GM10847 (cell line): ENCODE results near the gene CUBN.

Source experiments
- POLR2A ChIP-seq: IDR thresholded peaks from 2 replicates; pipeline ENCODE4 v1.6.1; 2011; ENCODE audit not compliant: insufficient read length; ENCODE audit errors: extremely low read depth

Gene CUBN

GRCh38 chr10:17028798-17029197 lies 100.8 kb downstream of the CUBN start:
- TF ChIP-seq POLR2A: no peak

GRCh38 chr10:17026686-17027485 lies 102.7 kb downstream of the CUBN start:
- no peak for TF ChIP-seq POLR2A

DNA sequence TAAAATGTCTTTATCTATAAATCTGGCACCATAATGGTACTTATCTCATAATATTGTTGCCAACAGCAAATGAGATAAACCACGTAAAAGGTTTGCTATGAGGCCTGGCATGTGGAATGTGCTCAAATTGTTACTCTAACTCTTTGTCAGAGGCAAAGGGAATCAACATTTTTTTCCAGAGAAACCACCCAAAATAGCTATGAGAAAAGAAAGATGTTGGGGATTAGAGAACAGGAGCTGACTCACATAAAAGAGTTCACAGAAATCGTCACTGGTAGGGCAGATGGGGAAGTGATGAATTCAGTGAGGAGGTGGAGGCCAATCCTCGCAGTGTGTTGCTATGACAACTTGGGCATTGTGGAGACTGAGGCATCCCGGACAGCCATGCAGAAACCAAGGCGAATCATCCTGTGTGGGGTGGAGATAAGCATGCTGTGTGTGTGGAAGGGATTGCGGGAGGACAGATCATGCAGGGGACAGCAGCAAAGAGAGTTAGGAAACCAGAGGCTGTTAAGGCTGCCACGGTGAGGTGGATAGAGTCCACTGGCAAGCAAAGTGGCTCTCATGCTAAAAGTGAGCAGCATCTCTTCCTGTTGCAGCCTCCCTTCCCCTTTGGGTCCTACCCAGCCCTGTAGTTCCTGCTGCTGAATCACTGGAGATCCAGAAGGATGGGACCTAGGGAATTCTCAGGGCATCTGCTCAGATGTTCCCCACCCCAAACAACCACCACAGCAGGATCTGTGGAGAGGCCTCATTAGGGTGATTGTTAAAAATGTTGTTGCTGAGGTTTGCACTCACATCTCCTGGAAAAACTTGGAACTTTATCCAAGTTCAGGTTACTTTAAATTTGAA lies 103.9 kb downstream of the CUBN start:
- no peak for TF ChIP-seq POLR2A

DNA sequence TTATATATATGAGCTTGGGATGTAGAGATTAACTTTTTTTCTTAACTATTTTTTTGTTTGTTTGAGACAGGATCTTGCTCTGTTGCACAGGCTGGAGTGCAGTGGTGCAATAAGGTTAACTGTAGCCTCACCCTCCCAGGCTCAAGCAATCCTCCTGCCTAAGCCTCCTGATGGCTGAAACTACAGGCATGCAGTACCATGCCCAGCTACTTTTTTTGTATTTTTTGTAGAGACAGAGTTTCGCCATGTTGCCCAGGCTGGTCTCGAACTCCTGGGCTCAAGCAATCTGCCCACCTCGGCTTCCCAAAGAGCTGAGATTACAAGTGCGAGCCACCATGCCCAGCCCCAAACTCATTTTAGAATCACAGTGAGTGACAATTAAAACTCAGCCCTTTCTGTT lies 105.2 kb downstream of the CUBN start:
- no peak for TF ChIP-seq POLR2A

- TF ChIP-seq POLR2A: no peak
Measured at GRCh38 chr10:17023386-17024298, 106.0 kb downstream of the CUBN start.

GRCh38 chr10:17022896-17023295 lies 106.7 kb downstream of the CUBN start:
- TF ChIP-seq POLR2A: no peak

DNA sequence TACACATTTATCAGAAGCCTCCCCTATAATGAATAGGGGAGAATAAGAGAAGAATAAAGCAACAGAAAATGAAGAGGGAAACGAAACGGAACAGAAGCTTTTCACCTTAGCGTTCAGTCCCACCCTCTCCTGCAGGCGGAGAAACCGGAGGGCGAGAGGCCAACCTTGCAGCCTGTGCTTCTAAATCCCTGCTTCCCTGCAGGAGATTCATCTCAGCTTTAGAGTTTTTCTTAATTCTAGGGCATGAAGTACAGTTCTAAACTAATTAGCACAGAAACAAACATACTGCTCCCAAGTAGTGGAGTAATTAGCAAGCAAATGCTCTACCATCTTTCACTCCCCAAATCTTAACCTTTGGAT lies 107.2 kb downstream of the CUBN start:
- TF ChIP-seq POLR2A: no peak

DNA sequence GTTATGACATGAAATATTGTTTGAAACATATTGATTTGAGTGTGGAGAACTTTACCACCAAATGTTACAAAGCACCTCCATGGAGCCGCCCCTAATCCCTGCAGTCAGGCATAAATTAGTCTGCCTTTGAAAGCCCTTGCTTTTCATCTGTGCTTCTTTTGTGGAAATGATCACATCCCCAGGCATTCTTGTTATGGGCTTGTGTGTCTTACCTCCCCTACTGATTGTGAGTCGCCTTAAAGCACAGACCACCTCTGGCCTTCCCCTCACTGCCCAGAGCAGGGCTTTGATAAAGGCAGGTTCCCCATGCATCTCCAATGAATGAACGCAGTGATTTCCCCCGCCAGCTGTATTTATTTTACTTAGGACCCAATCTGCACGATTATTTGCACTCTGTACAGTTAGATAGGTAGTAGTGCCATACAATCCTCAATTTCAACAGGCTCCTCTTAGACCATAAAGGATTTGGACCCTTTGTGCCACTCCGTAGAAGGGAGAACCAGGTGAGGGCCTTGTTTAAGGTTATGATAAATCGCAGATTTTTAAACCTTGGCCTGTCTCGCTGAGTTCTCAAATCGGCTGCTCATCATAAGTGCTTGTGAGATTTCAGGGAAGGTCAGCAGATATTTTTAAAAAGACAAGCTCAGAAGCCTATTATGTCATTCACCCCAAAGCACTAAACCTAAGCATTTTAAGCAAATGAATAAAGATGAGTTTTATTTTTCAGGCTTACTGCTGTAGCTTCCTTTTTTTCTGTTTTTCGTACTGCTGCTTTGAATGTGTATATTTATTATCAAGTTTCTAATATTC lies 107.8 kb downstream of the CUBN start:
- no peak for TF ChIP-seq POLR2A

DNA sequence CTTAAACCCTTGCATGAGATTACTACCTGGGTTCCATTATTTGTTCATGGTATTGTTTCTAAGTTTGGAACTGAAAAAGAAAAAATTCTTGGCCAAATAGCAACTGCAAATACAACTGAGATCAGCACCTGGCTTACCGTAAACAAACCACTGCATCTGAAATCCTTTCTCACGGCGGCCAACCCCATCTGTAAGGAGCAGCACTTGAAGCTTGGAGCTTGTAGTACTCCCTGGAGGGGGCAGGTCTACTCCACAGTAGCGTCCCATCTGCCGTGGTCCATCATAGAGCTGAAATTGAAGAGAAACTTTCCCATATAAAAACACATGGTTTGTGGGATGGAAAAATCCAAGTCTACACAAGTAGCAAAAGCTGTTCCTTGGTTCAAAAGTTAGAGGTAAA lies 109.9 kb downstream of the CUBN start:
- TF ChIP-seq POLR2A: no peak

- TF ChIP-seq POLR2A: no peak
Measured at GRCh38 chr10:17010363-17011145, 119.1 kb downstream of the CUBN start.

DNA sequence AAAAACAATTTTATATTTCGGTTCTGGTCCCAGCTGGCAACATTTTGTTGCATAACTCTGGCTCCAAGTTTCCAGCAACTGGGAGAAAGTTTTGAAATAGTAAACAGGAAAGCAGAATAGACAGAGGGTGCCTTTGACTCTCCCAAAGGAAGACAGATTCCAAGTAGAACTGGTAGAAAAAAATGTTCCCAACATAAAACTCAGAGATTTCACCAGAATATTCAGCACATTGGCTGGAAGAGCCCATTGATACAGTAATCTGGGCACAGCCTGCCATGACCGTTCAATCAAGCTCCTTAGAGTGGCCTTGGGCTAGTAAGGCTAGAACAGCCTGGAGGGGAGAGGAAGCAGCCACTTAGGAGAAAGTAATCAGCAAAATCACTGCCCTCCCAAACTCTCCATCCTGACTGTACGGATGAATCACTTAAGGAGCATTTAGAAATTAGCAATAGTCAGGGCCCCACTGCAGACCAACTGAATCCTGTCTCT lies 120.4 kb downstream of the CUBN start:
- TF ChIP-seq POLR2A: no peak

GRCh38 chr10:17007418-17007770 lies 122.2 kb downstream of the CUBN start:
- TF ChIP-seq POLR2A: no peak

DNA sequence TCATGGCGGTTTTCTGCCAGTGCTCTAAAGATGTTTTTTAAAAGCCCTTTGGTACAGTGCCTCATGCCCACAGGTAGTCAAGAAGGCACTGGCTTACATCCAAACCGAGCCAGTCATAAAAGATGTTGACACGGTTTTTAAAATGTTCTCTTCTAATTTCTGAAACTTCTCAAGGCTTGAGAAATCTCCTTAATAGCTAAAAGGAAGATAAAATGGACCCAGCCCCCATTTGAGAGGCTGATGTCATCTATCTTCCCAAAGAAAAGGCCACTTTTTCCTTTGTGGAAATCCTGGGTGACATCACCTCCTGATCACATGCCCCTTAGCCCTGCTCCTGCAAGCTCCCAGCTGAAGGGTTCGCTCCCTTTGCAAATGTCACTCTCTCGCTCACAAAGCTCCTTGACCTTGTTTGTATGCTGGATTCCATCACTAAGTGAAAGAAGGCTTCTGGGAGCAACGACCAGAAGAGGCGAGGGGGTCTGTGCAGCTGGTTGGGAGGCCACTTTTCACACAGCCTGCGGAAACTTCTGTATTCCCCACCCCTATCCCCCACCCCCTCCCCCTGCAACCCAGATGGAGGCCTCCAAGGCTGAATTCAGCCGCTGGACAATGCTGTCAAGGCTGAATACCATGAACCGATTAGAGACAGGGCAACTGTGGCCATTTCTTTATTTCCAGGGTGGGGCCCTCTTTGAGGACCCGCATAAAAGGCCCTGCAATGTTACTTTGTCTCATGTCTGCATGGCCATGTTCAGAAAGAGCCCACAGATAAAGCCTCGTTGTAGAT lies 122.8 kb downstream of the CUBN start:
- TF ChIP-seq POLR2A: no peak
